Retinal pigment epithelial cell (primary cell): ENCODE data around the gene MRPS23.

Experiments
- DNase-seq: peaks from one replicate; pipeline ENCODE4 v3.0.0-alpha.2; 2010; ENCODE audit warnings: low read depth
- H3K4me3 ChIP-seq: 2 replicates; pipeline ENCODE4 v1.5.1; 2011; ENCODE audit warnings: mild to moderate bottlenecking, low read length, control low read depth, moderate library complexity
- CTCF ChIP-seq: conservative IDR thresholded peaks from 2 replicates; pipeline ENCODE4 v1.5.1; 2011; ENCODE audit warnings: low read depth, low read length, control low read depth, inconsistent platforms

The MRPS23 gene

GRCh38 chr17:57809879-57810278 lies 40.0 kb downstream of the MRPS23 start:
- TF ChIP-seq CTCF: no peak
- DNase-seq: no peak

GRCh38 chr17:57808882-57809281 lies 41.0 kb downstream of the MRPS23 start:
- no peak overlapping the region for H3K4me3 ChIP-seq
- no peak for TF ChIP-seq CTCF
- no peak for DNase-seq

More at GRCh38 chr17:57809879-57810278, 40.0 kb downstream of the MRPS23 start:
- H3K4me3 ChIP-seq: no peak overlapping the region

GRCh38 chr17:57806167-57806830 lies 43.5 kb downstream of the MRPS23 start:
- DNase-seq: no peak
- H3K4me3 ChIP-seq: no peak overlapping the region
- no peak for TF ChIP-seq CTCF

- TF ChIP-seq CTCF: no peak
- no peak overlapping the region for H3K4me3 ChIP-seq
Observed at GRCh38 chr17:57803021-57803420, 46.8 kb downstream of the MRPS23 start.

GRCh38 chr17:57801044-57801711 lies 48.7 kb downstream of the MRPS23 start:
- no peak for DNase-seq
- no peak overlapping the region for H3K4me3 ChIP-seq
- TF ChIP-seq CTCF: no peak

More at GRCh38 chr17:57803021-57803420, 46.8 kb downstream of the MRPS23 start:
- DNase-seq: no peak

GRCh38 chr17:57794841-57795240 lies 55.0 kb downstream of the MRPS23 start:
- no peak for TF ChIP-seq CTCF
- no peak overlapping the region for H3K4me3 ChIP-seq
- no peak for DNase-seq

GRCh38 chr17:57788725-57789124 lies 61.1 kb downstream of the MRPS23 start:
- DNase-seq: no peak
- no peak for TF ChIP-seq CTCF
- no peak overlapping the region for H3K4me3 ChIP-seq
